RCC 7860 (cell line): ENCODE data around the gene FANCC.
"Not testable (repeated sequence)": the region's sequence is repeated elsewhere in the genome, so short reads cannot be mapped to it uniquely, and the experiment has no call there.

Experiments
- DNase-seq: peaks from one replicate; pipeline ENCODE4 v3.0.0-alpha.2; 2015; ENCODE audit warnings: low spot score
- FAIRE-seq: peaks from 2 replicates; lab custom pipeline; 2012; peaks lifted over from hg19 to GRCh38; lab: Jason Lieb, UNC

The FANCC gene

DNA sequence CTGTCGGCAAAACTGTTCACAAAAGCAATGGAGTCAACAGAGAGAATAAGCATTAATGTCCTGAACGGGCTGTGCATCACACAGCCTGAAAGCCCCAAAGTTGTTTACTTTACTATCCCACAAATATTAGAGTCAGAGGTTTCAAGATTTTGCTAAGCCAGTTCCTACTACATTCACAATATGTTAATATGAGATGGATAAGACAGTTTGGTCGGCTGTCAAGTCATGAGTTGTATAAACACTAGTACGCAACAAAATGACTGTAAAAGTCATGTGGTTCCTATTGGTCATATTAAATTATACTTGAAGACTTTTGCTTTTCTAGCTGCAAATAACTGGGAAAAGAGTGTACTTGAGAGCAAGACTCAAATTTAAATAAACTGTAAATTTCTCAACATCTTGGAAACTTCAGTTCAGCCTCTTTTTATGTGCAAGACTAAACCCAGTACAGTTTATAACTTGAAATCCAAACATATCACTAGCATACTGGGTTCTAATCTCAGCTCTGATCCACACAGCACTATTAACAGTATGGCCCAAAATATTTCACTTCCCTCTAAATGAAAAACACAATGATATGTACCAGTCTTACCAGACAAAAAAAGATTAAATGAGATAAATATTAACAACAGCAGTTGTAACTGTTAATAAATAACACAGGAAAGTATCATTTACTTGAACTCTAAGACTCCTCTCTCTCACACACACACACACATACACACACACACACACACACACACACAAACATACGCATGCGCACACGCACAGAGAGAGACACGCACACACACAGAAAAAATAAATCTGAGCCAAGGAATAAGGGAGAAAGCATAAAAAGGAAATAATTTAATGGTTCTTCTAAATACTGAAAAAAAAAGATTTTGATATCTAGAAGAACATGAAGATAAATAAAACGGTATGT is 33.1 kb downstream of the FANCC start:
- FAIRE-seq (no peak), DNase-seq (peak; percentile 34)

GRCh38 chr9:95283673-95284072 is 33.8 kb downstream of the FANCC start:
- DNase-seq: no peak

DNA sequence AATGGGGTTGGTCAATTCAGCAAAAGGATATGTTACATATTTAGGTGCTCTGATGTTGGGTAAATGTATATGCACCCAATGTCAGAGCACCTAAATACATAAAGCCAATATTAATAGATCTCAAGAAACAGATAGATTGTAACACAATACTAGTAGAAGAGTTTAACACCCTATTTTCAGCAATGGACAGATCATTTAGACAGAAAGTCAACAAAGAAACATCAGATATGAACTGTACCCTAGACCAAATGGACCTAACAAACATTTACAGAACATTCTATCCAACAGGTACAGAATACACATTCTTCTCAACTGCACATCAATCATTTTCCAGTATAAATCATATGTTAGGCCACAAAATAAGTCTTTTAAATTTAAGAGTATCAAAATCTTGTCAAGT is 35.2 kb downstream of the FANCC start:
- no peak for DNase-seq
- no peak for FAIRE-seq

More at GRCh38 chr9:95283673-95284072, 33.8 kb downstream of the FANCC start:
- peak; percentile 38 for FAIRE-seq

DNA sequence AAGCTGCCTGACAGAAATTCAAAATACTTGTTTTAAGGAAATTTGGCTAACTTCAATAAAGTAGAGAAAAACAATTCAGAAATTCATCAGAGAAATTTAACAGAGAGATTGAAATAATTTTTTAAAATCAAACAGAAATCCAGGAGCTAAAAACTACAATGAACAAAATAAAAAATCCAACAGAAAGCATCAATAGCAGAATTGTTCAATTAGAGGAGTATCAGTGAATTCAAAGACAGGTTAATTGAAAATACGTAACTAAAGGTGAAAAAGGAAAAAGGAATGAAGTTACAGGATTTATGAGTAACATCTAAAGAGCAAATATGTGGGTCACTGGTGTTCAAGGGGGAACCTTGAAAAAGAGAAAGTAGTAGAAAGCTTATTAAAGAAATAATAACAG is 36.8 kb downstream of the FANCC start:
- FAIRE-seq: no peak
- no peak for DNase-seq

DNA sequence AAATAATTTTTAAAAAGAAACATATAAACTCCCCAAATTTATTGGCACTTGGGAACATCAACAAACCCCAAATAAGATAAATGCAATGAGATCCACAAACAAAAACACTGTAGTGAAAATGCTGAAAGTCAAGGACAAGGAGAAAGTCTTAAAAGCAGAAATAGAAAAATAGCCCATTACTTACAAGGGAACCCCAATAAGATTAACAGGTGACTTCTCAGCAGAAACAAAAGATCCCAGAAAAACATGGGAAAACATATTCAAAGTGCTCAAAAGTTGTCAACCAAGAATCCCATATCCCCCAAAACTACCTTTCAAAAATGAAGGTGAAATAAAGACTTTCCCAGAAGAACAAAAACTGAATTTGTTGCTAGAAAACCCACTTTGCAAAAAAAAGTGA is 40.0 kb downstream of the FANCC start:
- no peak for FAIRE-seq
- no peak for DNase-seq

DNA sequence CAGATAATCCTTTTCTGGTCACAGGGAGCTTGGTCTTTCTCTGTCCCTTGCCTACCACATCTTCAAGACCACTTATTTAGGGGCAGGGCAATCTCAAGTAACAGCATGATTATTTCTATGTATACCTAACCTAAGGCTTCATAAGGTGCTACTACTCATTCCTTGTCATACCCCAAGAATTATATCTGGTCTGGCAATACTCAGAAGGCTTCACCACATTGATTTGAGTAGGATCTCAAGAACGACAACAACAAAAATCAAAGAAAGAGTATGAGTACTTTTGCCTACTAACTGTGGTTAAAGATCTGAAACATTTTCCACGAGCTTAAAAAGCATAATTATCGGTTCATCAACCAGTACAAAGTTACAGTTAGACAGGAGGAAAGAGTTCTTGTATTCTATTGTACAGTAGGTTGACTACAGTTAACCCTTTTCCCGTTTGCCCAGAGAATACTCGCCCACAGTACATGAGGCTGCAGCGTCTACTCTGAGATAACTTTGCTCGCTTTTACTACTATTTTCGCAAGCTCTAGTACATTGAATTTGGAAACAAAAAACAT is 41.0 kb downstream of the FANCC start:
- DNase-seq: no peak
- FAIRE-seq: no peak

- not testable (repeated sequence) for DNase-seq, FAIRE-seq
Measured at GRCh38 chr9:95274160-95274559, 43.3 kb downstream of the FANCC start.

GRCh38 chr9:95273369-95274022 is 44.0 kb downstream of the FANCC start:
- DNase-seq (no peak), FAIRE-seq (no peak)

- DNase-seq (no peak), FAIRE-seq (no peak)
Measured at GRCh38 chr9:95272830-95273229, 44.7 kb downstream of the FANCC start.

DNA sequence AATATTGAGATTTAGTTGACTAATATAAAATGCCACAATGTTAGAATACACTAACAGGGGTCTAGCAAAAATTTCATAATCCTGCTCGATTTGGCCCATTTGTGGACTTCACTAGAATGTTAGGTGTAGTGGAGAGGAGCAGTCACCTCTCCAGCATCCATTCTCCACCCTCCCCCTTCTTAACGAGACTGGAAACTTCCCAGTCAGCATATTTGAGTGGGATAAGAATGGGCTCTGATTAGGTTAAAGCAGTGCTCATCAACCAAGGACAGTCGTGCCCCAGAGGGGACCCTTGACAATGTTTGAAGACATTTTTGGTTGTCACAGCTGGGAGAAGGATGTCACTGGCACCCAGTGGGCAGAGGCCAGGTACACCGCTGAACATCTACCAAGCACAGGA is 46.7 kb downstream of the FANCC start:
- FAIRE-seq (no peak), DNase-seq (no peak)

DNA sequence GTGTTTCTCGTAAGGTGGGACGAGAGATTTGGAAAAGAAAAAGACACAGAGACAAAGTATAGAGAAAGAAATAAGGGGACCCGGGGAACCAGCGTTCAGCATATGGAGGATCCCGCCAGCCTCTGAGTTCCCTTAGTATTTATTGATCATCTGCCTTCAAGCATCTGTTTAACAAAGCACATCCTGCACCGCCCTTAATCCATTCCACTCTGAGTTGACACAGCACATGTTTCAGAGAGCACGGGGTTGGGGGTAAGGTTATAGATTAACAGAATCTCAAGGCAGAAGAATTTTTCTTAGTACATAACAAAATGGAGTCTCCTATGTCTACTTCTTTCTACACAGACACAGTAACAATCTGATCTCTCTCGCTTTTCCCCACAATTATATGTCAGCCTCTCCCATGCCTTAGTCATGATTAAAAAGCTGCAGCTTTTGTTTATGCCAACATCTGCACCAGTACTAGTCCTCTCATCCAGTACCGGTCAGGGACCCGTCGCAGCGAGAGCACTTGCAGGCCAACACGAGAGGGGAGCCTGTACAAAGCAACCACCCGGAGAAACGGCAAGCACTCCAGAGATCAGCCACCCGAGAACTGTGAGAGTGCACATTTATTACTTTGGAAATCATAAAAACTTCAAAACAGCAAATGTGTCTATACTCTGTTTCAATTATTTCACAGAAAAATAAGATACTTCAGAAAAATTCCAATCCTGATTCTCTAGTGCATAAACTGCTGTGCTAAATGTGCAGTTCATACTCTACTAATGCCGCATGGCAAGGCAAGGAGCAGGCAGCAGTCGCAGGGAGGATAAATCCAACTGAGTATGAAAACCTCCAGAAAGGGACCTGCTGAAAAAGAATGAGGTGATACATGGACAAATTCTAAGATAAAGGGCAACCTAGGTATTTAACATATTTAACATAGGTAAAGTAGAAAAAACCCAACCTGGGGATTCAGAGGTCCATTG is 47.4 kb downstream of the FANCC start:
- DNase-seq, FAIRE-seq: not testable (repeated sequence)

DNA sequence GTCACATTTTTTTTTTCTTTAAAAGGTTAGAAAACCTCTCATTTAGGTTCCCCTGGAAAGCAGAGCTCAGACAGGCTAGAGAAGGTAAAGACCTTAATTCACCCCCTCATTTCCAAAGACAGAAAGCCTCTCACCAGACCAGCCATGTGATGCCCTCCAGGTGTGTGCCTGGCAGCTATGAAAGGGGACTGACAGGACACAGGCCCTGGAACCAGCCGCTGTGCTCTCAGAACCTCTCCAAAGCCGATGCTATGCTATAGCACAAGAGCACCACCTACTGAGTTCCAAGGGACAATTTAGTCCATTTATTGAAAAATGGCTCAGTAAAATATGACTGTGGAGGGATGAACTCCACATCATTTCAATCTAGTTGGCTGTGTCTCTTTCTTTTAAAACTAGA is 48.8 kb downstream of the FANCC start:
- no peak for FAIRE-seq

GRCh38 chr9:95266649-95267048 is 50.9 kb downstream of the FANCC start:
- FAIRE-seq (peak; percentile 72), DNase-seq (peak; percentile 26)

More for the DNA sequence above, 48.8 kb downstream of the FANCC start:
- DNase-seq: no peak

DNA sequence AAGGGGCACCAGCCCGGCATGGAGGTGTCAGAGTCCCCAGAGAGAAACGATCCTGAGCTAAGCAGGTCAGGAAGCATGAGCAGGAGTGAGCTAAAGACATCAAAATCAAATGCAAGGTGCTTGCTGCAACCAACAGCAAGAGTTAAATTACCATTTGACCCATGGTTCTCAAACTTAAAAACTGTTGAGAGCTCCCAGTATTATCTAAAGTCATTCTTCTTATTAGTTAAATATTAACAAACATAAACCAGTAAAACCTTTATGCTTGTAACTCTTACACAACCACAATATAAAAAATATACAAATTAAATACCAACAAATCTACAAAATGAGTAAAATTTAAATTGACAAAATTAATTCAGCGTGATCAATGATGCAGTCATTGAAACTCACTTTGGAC is 51.5 kb downstream of the FANCC start:
- FAIRE-seq (peak; percentile 63), DNase-seq (no peak)

DNA sequence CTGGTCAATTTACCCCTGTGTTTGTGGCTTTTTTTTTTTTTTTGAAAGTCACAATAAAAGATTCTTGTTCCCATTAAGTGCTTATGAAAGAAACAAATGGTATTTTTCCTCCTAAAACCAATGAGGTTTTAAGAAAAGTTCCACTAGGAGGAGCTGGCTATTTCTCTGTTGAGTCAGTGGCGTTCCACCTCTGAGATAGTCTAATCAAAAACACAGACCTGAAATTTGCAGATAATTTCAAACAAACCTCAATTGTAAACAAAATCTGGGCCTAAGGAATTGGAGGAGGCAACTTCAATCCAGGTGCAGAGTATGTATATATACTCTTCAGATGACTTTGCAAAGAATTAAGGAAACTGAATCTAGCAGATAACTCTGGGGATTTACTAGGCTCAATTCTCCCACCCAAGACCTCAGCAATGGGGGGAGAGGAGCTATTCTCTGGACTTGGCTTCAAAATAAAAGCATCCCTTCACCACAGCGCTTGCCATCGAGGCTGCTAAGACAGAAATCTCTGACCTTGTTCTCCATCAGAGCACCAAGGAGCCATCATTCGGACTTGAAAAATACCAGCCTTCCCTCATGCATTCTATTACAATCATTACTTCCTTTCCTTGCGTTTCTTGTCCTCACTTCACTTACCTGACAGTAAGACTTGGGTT is 52.4 kb downstream of the FANCC start:
- peak; percentile 54 for FAIRE-seq
- no peak for DNase-seq

GRCh38 chr9:95261890-95262289 is 55.6 kb downstream of the FANCC start:
- no peak for FAIRE-seq

DNA sequence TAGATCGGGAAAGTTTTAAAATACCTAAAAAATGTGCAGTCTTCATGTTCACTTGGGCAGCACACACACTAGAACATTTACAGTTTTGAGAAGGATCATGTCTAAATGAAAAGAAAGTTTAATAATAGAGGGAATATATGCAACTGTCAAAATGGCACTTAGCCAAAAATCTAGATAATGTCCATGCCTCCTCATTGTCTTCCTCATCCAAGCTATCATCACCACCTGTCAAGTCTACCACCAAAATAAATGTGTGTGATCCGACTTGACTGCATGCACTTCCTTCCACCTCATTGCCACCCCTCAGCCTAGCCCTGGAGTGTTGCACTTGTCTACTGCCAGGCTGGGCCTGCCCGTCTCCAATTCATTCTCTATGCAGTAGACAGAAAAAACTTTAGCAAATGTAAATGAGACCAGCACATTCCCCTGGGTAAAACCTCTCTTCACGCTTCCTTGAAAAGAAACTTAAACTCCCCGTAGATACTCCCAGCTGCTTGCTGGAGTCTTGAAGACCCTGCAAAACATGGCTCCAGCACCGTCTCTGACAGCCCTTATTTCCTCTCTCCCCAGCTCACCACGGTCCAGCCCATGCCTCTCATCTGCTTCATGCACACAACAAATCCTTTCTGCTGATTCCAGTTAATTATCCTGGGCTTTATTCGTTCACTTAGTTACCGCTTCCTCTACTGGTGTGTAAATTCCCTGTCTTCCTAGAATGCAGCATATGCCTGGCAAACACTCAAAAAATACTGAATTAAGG is 66.9 kb downstream of the FANCC start:
- DNase-seq (no peak), FAIRE-seq (no peak)

More at GRCh38 chr9:95261890-95262289, 55.6 kb downstream of the FANCC start:
- DNase-seq: no peak

DNA sequence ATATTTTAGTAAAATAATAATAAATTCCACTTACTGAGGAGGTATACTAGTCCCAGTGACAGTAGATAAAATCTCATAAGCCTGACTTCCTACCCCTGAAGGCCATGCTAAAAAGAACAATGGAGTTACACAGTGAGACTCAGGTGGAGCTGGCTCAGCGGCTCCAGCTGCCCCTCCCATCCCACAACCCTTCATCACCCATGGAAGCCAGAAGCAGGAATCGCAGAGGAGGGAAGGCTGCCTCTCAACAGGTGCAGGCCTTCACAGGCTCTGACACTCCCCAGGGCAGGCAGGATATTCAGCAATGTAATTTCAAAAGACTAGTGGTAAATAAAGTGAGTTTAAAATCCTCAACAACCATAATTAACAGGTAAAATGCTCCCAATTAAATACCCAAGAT is 67.5 kb downstream of the FANCC start:
- no peak for FAIRE-seq

DNA sequence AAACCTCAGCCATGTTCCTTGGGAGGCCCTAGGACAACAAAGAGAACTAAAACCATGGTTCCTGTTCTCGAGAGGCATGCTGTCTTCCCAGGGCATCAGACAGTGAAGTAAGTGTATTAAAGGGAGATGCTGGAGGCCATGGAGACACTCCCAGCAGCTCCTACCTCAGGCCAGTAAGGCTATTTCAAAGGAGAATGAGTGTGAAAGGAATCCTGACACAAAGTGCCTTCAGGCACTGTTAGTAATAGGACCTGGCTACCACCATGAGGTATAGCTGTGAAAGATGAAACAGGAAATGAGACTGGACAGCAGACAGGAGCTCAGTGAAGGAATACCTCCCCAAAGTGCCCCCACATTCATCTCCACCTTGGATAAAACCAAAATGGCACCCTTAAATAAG is 71.0 kb downstream of the FANCC start:
- no peak for DNase-seq
- FAIRE-seq: no peak

More for the DNA sequence above, 67.5 kb downstream of the FANCC start:
- DNase-seq: no peak
